ENCODE data around the gene MDGA2. TPM values are rescaled to one million over a fixed set of nuclear protein-coding genes. Genes with fewer than 3 reads are reported as not detected.

The MDGA2 gene
- total RNA-seq, 1 experiment from 2014 or later: not detected

GRCh38 chr14:47490766-47491165, 184.6 kb downstream of the MDGA2 start:
- DNase-seq (ENCODE audit: low read depth): no peak

GRCh38 chr14:47490353-47490752, 185.1 kb downstream of the MDGA2 start:
- no peak for DNase-seq (ENCODE audit: low read depth)

GRCh38 chr14:47485421-47485820, 190.0 kb downstream of the MDGA2 start:
- DNase-seq (ENCODE audit: low read depth): no peak

- no peak for DNase-seq (ENCODE audit: low read depth)
Measured at GRCh38 chr14:47483449-47483848, 192.0 kb downstream of the MDGA2 start.

DNA sequence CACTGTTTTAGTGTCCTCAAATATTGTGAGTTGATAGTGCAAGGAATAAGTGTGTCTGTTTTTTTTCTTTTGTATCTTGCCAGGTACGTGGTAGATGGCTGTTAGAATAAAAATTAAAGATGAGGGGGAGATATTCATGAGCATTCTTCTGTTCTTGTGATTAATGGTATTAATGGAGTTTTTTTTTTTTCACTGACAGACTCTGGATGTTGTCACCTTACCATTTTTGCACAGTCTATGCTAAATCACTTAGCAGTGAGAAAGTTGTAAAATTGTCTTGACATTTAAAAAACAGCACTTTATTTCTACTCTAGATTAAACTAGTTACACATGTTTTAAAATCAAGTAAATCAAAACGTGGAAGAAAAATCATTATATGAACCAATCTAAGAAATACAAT, 204.3 kb downstream of the MDGA2 start:
- DNase-seq (ENCODE audit: low read depth): no peak

GRCh38 chr14:47466916-47467315, 208.5 kb downstream of the MDGA2 start:
- DNase-seq (ENCODE audit: low read depth): no peak

DNA sequence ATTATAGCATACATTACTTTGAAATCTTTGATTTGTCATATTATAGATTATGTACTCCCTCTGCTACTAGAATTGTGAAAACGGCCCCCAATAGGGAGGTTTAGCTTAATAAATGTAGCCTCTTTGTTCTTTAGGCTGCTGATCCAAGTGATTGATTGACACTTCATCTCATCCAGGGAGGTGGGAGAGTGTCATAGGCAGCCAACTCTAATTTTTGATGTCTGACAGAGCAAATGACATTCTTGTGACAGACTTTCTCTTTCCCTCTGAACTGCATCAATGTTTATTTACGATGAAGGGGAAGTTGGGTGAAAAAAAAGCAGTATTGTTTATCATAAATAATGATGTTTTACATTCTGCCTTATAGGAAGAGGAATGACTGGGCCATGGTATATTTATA, 221.4 kb downstream of the MDGA2 start:
- DNase-seq (ENCODE audit: low read depth): no peak

- DNase-seq (ENCODE audit: low read depth): no peak
Measured at GRCh38 chr14:47447076-47447475, 228.3 kb downstream of the MDGA2 start.

GRCh38 chr14:47442211-47442610, 233.2 kb downstream of the MDGA2 start:
- DNase-seq (ENCODE audit: low read depth): peak; percentile 42

- no peak for DNase-seq (ENCODE audit: low read depth)
Measured at GRCh38 chr14:47439953-47440352, 235.5 kb downstream of the MDGA2 start.

DNA sequence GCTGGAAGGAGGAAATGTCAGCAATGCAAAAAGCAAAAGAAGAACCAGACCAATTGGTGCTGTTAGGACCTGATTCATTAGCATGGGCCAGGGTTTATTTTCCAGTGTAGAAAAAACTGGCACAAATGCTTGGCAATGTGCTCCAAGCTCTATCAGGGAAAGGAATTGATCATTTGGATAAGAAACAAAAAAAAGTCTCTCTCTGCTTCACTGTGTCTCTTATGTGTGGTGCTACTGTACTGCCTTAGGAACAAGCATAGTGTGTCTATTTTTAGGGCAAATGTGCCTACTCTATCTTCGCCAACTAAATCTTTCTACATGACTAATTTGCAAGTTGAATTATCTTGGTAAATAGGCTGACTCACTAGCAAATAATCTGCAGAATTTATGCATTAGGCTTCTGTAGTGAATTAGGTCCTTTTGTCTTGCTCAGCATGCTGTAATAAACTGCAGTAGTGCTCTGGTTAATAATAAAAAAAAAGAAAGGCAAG, 236.7 kb downstream of the MDGA2 start:
- DNase-seq (ENCODE audit: low read depth): peak; percentile 40

DNA sequence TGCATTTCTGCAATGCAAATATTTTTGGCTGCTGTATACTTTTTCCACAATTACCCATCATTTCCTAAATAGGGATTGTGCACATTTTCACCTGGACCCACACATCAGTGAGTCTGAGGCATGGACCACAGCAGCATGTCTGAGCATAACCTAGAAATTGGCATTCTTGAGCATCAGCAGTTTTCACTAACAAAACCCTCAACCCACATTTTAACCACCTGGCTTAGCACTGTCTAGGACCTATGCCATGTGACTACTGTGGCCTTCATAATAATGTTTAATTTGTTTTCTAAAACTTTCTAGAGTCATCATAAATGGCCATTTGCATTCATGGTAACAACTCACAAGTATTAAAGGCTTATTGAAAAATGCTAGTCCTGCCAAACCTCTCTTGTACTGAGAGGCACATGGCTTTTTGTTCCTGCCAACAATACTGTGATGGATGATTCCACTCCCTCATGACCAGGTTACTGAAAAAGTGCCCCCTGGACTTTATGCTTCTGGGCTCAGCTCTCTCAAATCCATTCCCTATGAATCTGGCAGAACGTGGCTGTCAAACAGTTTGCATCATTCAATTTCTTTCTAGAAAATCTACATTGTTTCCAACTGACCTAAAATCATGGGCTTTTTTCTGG, 240.0 kb downstream of the MDGA2 start:
- no peak for DNase-seq (ENCODE audit: low read depth)

- DNase-seq (ENCODE audit: low read depth): no peak
Measured at GRCh38 chr14:47427629-47428028, 247.8 kb downstream of the MDGA2 start.

DNA sequence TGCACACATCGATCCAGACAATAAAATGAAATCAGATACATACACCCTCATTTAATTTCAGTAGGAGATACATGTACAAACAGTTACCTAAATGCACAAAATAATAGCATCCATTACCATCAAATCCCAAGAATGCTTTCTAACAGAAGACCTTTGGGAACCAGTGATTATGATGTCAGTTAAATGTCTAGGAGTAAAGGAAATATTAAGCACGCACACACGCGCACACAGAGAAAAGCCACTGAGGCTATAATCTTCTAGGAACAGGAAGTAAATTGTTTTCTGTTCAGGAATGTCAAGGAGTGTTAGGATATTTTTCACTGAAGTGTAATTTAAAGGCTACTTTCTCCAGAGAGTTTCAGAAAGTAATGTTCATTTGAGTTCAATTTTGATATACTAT, 250.1 kb downstream of the MDGA2 start:
- no peak for DNase-seq (ENCODE audit: low read depth)

DNA sequence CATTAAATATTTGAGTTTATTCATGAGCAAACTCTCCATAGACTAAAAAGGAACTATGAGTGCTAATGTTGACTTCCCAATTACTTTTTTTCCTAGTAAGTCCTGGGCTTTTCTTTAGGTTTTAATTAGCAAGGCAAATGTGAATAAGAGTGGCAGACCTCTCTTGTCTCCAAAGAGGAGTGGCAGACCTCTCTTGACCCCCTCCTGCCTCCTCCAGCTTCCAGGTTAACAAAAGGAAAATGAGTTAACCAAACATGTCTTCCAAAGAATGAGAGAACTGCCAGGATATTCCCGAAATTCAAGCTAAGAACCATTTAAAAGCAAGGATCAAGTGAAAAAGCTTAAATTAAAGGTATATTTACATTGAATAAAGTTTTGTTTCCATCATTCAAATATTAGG, 253.2 kb downstream of the MDGA2 start:
- DNase-seq (ENCODE audit: low read depth): no peak

GRCh38 chr14:47411523-47411922, 263.9 kb downstream of the MDGA2 start:
- DNase-seq (ENCODE audit: low read depth): no peak

- DNase-seq (ENCODE audit: low read depth): no peak
Measured at GRCh38 chr14:47392326-47392725, 283.1 kb downstream of the MDGA2 start.

DNA sequence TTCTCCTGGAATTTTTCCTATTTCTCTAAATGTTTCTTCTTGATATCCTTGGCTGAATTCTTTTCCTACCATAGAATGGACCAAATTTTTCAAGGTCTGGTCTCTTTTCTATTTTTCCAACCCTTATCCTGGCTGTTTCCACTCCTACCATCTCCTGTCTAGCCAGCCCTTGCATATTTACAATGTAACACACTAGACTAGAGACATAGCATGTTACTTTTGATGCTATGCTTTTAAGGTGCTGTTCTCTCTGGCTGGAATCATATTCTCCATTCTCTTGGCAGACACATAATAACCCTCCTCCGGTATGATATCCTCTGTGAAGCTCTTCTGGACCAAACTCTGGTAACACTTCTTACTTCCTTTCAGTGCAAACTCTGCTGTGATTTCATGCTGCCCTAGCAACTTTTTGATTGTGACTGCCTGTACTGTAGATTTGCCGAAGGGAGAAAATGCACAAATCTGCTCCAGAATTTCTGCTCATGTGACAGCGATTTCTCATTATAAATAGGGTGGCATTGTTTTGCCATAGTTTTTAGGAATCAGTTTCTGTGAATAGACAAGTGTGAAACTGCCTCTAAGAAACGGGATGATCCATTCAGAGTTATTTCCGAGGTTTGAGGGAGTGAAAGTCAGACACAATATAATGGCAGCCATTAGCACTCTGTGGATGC, 284.4 kb downstream of the MDGA2 start:
- DNase-seq (ENCODE audit: low read depth): no peak

DNA sequence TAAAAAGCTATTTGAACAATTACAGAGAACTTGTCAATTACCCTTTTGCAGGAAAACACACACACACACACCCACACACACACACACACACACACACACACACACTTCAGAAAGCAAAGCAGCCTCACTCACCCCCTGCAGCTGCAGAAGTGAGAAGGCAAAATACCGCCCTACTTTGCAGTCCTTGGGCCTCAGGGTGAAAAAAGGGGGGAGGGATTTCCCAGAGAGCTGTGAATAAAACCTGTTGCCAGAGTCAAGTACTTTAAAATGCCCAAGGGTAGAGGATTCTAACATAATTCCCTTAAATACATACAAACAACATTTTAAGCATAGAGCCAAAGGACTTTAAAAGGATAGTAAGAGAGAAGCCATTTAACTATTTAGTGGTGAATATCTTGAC, 285.9 kb downstream of the MDGA2 start:
- no peak for DNase-seq (ENCODE audit: low read depth)

DNA sequence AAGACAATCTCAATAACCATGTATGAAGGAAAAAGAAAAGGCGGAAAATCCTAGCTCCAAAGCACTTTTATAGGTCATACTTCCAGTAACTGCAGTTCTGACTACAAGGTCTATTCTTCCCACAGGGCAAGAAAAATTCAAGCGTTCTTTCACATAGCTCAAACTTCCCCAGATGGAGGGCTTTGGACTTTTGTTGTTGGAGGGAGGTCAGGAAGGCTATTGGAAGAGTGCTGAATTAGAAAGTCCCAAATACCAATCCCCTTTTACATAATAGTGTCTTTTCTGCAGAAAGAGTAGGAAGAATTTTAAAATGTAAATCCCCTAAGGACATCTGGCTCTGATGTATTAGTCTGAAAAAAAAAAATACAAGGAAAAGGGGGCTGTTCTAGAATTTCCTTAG, 309.4 kb downstream of the MDGA2 start:
- no peak for DNase-seq (ENCODE audit: low read depth)

- DNase-seq (ENCODE audit: low read depth): no peak
Measured at GRCh38 chr14:47365233-47365632, 310.2 kb downstream of the MDGA2 start.

DNA sequence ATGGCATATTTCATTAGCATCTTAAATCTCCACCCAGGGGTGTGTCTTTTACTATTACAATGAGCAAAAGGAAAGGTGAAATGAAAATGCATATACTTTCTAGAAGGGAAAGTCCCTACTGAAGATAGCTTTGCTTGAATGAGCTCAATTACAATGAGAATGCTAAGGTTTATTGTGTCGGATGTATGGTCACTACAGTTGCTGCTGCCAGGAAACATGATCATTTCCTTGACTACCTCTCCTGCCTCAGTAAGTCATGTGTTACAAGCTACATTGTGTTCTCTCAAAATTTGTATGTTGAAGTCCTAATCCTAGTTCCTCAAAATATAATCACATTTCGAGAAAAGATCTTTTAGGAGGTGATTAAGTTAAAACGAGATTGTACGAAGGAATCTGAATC, 322.2 kb downstream of the MDGA2 start:
- DNase-seq (ENCODE audit: low read depth): no peak

GRCh38 chr14:47346849-47347248, 328.6 kb downstream of the MDGA2 start:
- DNase-seq (ENCODE audit: low read depth): no peak

- no peak for DNase-seq (ENCODE audit: low read depth)
Measured at GRCh38 chr14:47345016-47345415, 330.4 kb downstream of the MDGA2 start.
